Activated CD4-positive, alpha-beta T cell treated with anti-CD3 and anti-CD28 coated beads, Interleukin-2, Interleukin-6, amounts not matched to agents 100 ng/mL and 50 ng/mL, durations not matched to agents 16 hours and 8 hours (primary cell): ENCODE data around the gene PLAC1.

Experiments used
- DNase-seq: peaks from one replicate; pipeline ENCODE4 v3.0.0-alpha.2; 2020

Gene PLAC1

DNA sequence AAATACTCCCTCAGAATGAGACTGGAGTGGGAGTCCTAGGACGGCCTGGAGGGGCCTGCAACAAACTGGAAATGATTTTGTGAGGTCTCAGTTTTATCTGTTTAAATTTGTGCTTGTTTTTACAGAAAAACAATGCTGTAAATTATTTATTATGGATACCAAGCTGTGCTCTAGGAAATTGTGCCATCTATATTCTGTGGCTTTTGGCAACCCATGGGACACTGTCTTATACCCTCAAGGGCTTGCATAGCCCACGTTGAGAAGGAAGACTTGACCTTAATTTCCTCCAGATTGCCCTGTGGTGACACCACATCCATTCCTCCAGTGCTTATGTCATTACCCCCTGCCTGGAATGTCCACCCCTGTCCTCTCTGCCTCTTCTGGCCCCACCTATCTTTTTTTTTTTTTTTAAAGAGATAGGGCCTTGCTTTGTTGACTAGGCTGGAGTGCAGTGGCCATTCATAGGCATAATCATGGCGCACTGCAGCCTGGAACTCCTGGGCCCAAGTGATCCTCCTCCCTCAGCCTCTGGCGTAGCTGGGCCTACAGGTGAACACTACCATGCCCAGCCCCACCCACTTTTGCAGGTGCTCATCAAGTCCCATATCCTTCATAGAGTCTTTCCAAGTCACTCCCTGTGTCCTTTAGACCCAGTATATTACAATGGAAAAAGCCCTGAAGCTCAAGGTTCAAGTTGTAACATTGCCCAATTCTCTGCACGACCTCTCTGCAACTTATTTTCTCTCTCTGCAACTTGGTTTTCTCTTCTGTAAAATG, 120.9 kb downstream of the PLAC1 start:
- no peak for DNase-seq

DNA sequence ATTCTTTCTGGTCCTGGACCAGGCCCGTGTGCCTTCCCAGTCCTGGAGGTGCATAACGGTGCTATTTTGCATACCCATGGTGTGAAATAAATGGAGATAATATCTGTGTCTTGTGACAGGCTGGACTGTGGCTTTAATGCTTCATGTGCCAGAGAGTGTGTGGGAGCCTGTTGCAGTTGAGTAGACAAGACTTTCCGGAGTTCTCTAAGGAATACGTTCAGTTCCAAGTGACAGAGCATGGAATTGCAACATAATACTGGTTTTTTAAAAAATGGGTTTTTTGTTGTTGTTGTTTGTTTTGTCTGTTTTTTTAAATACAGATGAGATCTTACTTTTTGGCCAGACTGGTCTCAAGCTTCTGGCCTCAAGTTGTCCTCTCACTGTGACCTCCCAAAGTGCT, 124.3 kb downstream of the PLAC1 start:
- no peak for DNase-seq

DNA sequence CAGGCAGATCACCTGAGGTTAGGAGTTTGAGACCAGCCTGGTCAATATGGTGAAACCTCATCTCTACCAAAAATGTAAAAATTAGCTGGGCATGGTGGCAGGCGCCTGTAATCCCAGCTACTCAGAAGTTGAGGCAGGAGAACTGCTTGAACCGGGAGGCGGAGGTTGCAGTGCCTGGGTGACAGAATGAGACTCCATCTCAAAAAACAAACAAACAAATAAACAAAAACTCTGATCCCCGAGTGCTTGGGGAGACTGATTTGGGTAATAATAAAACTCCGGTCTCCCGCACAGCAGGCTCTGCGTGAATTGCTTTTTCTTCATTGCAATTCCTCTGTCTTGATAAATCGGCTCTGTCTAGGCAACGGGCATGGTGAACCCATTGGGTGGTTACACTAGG, 124.9 kb downstream of the PLAC1 start:
- DNase-seq: no peak

DNA sequence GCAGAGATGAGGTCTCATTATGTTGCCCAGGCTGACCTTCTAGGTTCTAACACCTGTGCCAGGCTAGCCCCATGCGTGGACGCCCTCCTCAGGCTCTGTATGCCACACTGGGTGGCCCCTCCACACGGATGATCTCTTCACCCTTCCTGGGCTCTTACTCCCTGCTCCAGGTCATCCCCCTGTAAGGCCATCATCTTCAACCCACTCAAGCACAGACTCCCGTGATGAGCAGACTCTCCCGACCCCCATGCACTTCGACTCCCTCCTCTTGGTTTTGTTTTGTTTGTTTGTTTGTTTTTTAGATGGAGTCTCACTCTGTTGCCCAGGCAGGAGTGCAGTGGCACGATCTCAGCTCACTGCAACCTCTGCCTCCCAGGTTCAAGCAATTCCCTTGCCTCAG, 127.4 kb downstream of the PLAC1 start:
- no peak for DNase-seq

DNA sequence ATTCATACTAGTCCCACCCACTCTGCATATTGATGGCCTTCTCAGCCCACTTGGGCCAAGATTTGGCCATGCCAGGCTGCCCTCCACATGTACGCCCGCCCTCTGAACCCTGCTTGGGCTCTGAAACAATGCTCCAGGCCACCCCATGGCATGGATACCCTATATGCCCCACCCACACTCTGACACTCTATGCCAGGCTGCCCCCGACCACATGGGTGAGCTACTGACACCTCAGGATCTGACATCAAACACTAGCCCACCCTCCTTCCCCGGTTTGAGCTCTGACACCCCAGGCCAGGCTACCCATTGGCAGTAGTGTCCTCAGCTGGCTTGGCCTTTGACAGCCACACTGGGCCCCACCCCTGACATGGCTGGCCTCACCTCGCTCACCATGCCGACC, 128.8 kb downstream of the PLAC1 start:
- no peak for DNase-seq

DNA sequence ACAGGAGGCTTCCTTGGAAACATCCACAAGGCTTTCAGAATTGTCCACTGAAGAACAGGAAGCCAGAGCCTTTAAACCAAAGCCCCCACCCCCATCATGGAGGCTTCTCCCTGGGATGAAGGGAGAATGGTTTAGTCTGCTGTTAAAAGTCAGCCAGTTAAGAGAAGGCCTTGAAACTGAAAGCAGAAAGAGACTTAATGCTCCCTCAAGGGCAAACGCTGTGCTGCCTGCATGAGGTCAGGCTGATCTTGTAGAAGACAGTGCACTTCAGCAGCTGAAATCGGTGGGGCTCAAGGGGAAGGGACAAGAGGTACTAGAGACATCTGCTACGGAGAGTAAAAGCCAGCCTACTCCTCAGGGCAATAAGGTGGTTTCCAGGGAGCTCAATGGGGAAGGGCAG, 129.3 kb downstream of the PLAC1 start:
- no peak for DNase-seq

DNA sequence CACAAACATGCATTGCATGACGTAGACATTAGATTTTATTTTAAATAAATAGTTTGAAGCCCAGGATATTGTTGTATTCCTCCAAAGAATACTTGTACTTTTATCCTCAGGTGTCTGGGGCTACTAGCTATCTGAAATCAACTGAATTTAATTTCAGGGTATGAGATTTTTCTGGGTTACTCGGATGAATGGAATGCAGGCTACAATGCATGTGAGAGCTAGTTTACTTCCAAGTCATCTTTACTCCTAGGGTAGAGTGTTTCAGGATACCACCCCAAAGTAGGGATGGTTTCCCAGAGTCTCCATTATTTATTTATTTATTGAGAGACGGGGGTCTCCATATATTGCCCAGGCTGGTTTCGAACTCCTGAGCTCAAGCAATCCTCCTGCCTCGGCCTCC, 131.9 kb downstream of the PLAC1 start:
- DNase-seq: no peak

DNA sequence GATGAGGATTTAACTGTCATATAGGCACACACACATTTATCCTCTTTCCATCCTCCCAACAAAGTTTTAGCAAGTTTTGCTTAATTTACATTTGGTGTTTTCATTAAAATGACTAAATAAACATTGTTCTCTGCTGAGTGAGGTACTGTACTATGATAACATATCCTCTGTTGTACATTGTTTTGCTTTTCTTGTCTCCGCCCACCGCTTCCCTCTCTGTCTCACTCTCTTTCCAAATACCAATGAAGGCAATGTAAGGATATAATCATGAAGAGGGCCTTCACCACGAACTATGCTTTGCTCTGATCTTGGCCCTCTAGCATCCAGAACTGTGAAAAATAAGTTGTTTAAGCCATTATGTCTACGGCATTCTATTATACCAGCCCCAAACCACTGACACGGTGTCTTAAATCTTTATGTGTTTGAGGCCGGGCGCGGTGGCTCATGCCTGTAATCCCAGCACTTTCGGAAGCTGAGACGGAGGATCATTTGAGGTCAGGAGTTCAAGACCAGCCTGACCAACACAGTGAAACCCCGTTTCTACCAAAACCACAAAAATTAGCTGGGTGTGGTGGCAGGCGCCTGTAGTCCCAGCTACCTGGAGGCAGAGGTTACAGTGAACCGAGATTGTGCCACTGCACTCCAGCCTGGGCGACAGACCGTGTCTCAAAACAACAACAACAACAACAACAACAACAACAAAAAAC, 133.0 kb downstream of the PLAC1 start:
- DNase-seq: no peak

DNA sequence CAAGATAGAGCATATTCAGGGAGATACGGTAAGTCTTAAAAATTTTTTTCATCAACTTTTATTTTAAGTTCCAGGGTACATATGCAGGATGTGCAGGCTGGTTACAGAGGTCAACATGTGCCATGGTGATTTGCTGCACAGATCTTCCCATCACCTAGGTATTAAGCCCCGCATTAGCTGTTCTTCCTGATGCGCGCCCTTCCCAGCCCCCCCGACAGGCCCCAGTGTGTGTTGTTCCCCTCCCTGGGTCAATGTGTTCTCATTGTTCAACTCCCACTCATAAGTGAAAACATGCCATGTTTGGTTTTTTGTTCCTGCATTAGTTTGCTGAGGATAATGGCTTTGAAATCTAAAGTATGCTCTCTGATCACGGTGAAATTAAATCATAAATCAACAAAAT, 134.1 kb downstream of the PLAC1 start:
- no peak for DNase-seq

DNA sequence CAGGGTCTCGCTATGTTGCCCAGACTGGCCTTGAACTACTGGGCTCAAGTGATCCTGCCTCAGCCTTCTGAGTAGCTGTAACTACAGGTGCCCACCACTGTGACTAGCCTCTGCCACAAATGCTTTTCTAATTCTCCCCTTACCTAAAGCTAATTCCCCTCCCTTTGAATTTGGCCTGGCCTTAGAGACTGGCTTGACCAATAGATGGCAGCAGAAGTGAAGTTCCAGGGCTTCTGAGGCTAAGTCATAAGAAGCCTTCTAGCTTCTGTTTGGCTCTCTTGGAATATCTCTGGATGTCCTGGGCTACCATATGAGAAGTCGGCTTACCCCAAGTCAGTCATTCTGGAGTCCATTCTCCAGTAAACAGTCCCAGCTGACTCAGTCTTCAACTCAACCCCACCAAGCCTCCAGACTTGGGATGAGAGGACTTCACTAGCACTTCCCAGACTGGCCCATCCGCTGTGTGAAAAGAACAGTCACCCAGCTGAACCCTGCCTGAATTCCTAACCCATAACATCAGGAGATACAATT, 137.3 kb downstream of the PLAC1 start:
- peak; percentile 36 for DNase-seq
